GM21786 (cell line): Measurements from ENCODE around the gene CCNDBP1.
"Not testable (repeated sequence)": the region's sequence is repeated elsewhere in the genome, so short reads cannot be mapped to it uniquely, and the experiment has no call there.

Experiments used
- ATAC-seq: cut with Tn5 transposase; IDR thresholded peaks from one replicate; pipeline ENCODE4 v1.9.1; 2021; ENCODE audit not compliant: unreplicated experiment

Gene CCNDBP1

DNA sequence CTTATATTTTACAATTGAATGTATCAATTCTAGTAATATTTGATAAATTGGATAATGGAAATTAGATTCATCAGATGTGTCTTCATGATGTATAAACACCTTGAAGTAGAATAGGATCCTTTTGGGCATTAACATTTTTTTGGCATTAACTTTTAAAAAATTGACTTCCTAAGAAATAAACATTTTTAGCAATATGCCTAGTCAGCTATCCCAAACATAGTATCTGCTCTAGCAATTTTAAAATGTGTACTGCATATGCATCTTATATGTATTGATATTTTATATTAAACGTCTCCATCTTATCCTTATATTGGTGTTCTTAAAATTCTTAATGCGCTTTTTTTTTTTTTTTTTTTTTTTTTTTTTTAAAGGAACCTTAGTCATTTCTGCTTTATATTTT lies 8.5 kb downstream of the CCNDBP1 start:
- ATAC-seq, result no peak

- no peak for ATAC-seq
Observed at GRCh38 chr15:43194795-43195194, 9.6 kb downstream of the CCNDBP1 start.

DNA sequence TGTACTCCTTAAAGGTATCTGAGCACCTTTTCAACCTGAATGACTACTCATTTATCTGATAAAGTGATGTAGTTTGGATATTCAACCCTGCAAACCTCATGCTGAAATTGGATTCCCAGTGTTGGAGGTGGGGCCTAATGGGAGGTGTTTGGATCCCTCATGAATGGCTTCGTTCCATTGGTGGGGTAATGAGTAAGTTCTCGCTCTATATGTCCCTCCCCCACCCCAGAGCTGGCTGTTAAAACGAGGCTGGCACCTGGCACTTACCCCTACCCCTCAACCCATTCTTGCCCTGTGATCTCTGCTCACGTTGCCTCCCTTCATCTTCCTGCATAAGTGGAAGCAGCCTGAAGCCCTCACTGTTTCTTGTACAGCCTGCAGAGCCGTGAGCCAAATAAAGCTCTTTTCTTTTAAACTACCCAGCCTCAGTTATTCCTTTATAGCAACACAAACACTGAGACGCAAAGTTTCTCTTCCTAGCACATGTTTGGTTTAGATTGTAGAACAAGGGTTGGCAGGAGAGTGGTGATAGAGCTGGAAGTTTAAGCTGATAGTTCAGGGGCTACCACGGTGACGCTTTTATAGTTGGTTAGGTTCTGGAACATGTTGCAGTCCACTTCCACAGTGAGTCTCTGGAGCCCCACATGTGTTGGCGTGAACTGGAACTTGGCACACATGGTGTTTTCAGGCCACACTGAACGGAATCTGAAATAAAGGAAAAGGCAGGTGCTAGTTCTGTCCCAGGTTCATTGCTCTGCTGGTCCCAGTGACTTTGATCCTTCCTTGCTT lies 11.8 kb downstream of the CCNDBP1 start:
- ATAC-seq, result no peak

GRCh38 chr15:43197773-43198172 lies 12.6 kb downstream of the CCNDBP1 start:
- not testable (repeated sequence) for ATAC-seq

DNA sequence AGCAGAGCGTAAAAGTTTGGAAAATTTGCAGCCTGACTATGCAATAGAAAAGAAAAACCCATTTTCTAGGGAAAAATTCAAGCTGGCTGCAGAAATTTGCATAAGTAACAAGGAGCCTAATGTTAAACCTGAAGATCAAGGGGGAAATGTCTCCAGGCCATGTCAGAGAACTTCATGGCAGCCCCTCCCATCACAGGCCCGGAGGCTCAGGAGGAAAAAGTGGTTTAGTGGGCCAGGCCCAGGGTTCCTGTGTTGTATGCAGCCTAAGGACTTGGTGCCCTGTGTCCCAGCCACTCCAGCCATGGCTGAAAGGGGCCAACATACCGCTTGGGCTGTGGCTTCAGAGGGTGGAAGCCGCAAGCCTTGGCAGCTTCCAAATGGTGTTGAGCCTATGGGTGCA lies 13.4 kb downstream of the CCNDBP1 start:
- ATAC-seq, result not testable (repeated sequence)

DNA sequence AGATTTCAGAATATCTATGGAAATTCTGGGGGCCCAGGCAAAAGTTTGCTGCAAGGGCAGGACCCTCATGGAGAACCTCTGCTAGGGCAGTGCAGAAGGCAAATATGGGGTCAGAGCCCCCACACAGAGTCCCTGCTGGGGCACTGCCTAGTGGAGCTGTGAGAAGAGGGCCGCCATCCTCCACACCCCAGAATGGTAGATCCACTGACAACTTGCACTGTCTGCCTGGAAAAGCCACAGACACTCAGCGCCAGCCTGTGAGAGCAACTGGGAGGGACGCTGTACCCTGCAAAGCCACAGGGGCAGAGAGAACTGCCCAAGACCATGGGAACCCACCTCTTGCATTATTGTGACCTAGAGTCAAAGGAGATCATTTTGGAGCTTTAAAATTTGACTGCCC lies 13.8 kb downstream of the CCNDBP1 start:
- ATAC-seq, result no peak

GRCh38 chr15:43199945-43200488 lies 14.8 kb downstream of the CCNDBP1 start:
- ATAC-seq, result no peak

DNA sequence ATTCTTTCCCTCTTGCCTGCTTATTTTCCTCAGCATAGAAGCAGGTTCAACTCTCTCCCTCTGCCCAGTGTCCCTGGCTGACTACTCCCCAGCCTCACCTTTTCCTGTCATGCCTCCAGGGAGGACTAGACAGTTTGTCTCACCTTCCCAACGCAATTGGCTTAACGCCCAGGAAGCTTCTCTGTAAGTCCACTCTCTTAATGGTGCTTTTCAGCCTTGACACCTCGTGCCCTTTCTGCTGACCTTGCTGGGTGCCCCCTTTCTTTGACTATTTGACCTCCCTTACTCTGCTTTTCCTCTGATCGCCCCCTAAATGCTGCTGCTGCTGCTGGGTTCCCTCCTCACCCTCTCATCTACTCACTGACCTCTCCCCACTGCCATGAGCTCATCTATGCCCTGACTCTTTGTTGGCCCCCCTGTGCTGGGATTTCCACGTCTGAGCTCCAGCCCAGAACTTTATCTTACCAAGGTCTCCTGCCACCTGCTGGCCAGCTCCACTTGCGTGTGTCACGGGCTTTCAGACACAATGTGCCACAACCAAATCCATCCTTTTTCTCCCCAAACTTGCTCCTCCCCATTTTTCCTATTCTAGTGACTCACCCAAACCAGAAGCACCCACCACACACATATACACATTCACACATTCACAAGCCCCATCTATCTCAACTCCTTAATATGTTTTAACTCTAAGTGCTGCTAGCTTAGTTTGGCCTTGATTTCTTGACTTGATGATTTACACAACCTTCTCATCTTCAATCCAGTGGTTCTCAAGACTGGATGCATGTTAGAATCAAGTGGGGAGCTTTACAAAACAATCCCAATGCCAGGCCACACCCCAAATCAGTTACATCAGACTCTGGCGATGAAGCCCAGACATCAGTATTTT lies 19.1 kb downstream of the CCNDBP1 start:
- no peak for ATAC-seq

GRCh38 chr15:43206054-43206453 lies 20.9 kb downstream of the CCNDBP1 start:
- no peak for ATAC-seq

DNA sequence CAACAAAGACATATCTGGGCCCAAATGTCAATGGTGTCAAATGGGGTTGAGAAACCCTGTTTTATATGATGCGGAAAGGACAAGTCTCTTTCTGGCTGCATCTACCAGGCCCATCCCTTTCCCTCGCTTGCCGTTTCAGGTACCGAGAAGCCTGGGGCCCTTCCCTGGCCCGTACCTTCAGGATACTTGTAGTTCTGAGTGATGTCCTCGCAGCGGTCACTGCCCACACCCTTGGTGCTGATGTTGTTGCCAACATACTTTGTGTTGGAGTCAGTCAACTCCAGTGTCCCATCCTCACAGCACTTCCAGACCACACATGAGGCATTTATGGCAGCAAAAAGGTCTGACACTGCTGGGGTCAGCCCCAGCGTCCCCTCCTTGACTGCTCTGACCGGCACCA lies 21.8 kb downstream of the CCNDBP1 start:
- ATAC-seq, result no peak

GRCh38 chr15:43208052-43209002 lies 23.1 kb downstream of the CCNDBP1 start:
- no peak for ATAC-seq

DNA sequence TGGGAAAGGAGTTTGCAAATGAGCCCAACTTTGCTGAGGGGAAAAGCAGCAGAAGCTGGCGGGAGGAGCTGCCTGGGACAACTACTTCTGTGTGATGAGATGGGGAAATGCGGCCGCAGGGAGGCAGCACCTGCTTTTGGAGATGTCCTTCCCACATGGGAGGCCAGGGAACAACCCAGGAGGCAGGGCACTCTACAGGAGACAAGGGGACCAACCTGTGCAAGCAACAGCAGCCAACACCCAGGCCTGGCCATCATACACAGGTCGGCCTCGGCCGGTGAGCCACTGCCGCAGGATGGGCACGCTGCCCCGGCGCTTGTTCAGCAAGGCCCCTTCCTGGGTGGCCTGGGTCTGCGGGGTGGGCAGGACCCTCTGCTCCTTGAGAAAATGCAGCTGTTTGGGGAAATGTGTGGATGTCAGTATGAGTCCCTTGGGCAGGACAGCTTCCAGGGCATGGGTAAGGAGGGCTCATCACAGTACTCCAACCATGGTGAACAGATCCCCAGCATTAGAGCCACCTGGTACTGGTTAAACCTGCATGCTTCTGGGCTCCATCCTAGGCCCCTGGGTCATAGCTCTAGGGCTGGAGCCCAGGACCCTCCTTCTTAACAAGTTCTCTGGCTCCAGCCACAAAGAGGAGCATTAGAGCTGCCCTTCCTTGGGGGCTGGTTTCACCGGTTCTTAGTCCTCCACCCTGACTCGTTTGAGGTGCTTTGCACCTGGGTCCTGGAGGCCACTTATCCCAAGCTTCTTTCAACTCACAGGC lies 24.0 kb downstream of the CCNDBP1 start:
- ATAC-seq, result no peak

- ATAC-seq, result no peak
Observed at GRCh38 chr15:43210172-43210745, 25.1 kb downstream of the CCNDBP1 start.

- no peak for ATAC-seq
Observed at GRCh38 chr15:43210807-43211206, 25.6 kb downstream of the CCNDBP1 start.

- no peak for ATAC-seq
Observed at GRCh38 chr15:43211224-43211735, 26.1 kb downstream of the CCNDBP1 start.

GRCh38 chr15:43212299-43212698 lies 27.1 kb downstream of the CCNDBP1 start:
- ATAC-seq, result no peak

- ATAC-seq, result no peak
Observed at GRCh38 chr15:43212951-43213350, 27.7 kb downstream of the CCNDBP1 start.

DNA sequence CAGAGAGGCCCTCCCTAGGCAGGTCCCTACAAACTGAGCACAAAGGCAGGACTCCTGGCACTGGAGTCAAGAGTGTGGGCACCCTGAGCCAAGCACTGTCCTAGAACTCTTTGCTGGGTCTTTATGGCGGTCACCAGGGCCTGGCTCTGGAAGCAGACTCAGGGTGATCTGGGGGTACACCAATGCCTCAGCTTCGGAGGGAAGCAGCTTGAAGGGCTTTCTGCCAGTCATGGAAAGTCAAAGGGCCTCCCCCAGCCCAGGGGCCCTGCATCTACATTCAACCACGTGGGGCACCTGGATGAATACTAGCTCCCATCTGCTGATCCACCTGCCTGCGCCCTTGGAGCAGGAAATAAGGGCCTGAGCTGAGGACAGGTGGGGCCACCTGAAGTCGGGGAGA lies 28.3 kb downstream of the CCNDBP1 start:
- ATAC-seq, result no peak

DNA sequence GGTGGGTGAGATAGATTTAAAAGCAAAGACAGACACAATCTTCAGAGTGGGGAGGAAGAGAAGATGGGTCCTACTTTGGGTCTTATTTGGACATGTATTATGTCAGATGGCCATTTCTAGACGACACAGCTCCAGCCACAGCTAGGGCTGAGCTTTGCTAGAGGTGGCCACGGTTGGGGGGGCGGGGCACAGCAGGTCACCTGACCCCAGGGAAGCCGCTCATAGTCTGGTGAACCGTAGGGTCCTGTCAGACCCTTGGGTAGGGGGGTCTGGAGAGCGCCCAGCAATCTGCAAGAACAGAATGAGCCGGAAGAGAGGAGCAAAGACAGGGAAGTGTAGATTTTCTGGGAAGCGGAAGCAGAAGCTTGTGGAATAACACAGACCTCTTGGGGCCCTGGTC lies 29.0 kb downstream of the CCNDBP1 start:
- ATAC-seq, result no peak
